Testis (tissue), 2 donors: ENCODE results near the gene FAM180B.

Experiments used
- CTCF ChIP-seq, 3 experiments: fragments of 450-650 bp in 2 of 3; fragments of 200-600 bp in 1 of 3; sonication (generic) in 1 of 3; IDR thresholded peaks; one replicate each; pipeline ENCODE4 v1.5.1; 2016 to 2019; ENCODE audit warnings: antibody characterized with exemption in 3 of 3, mild to moderate bottlenecking in 2 of 3, moderate library complexity in 1 of 3
- POLR2A ChIP-seq: fragments of 450-650 bp; IDR thresholded peaks from one replicate; pipeline ENCODE4 v1.6.1; 2017; ENCODE audit warnings: antibody characterized with exemption, mild to moderate bottlenecking, moderate library complexity

GRCh38 chr11:47586098-47586855 is at the start of gene FAM180B:
- TF ChIP-seq CTCF (IDR thresholded peaks at IDR 0.05) (no peak), POLR2A (no peak)
